ENCODE data around the gene RAD51D. TPM values are rescaled to one million over a fixed set of nuclear protein-coding genes. Genes with fewer than 3 reads are reported as not detected.
A peak's percentile ranks its signal among the peaks of the same experiment; 100 is the strongest.

The RAD51D gene
- total RNA-seq: 10 to 100 TPM in 2 of 4 donors, 1 to 10 TPM in 2; 8.9 to 12.8 (median 10.7) TPM

DNA sequence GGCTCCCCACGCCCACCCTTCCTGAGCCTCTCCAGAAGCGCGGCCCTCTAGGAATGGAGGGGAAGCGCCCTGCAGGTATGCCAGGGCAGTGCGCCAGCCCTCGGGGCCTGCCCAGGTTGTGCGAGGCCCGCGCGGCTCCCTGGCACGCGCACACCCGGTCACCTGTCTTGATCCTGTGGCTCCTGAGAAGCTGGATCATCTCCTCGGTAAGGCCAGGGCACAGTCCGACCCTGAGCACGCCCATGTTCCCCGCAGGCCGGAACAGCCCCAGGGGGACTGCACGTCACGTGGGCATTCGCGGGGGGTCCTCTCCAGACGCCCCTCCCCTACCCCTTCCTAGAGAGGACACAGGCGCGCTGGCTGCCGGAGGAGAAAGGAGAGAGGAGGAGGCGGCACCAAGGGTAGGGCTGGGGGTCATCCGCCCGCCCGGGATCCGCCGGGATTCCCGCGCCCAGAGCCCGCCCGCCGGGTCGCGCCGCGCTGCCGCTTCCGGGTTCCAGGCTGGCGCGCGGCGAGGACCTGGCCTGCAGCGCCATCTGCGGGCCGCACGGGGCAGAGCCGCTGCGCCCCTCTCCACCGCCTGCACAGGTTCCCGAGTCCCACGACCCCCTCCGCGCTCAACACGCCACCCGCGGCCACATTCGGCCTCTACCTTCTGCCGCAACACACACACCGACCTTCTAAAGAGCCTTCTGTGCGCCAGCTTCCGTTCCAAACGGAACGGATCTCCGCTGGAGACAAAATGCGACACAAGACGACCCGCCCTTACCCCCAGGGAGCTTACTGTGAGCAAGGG, at the start of gene RAD51D:
Gene RAD51D (minus strand): TSS at position 491 of the 796 bp plus-strand sequence. CDS start 247 bp downstream, at position 244.
- H3K4me1 ChIP-seq: peaks cover 16 to 39% (median 21%) of the 10 kb centered on the region in 4 donors
- TF ChIP-seq POLR2A (IDR thresholded peaks at IDR 0.05; ENCODE audit: low read depth): no peak
- peak in 1 of 2 donors; percentile 65 for TF ChIP-seq POLR2AphosphoS5 (IDR thresholded peaks at IDR 0.05)
- TF ChIP-seq, protein P1, sequence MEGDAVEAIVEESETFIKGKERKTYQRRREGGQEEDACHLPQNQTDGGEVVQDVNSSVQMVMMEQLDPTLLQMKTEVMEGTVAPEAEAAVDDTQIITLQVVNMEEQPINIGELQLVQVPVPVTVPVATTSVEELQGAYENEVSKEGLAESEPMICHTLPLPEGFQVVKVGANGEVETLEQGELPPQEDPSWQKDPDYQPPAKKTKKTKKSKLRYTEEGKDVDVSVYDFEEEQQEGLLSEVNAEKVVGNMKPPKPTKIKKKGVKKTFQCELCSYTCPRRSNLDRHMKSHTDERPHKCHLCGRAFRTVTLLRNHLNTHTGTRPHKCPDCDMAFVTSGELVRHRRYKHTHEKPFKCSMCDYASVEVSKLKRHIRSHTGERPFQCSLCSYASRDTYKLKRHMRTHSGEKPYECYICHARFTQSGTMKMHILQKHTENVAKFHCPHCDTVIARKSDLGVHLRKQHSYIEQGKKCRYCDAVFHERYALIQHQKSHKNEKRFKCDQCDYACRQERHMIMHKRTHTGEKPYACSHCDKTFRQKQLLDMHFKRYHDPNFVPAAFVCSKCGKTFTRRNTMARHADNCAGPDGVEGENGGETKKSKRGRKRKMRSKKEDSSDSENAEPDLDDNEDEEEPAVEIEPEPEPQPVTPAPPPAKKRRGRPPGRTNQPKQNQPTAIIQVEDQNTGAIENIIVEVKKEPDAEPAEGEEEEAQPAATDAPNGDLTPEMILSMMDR (IDR thresholded peaks at IDR 0.05): peak in 2 of 3 experiments; percentile 92 to 99
- H3K36me3 ChIP-seq: no peaks in the 10 kb centered on the region
- H3K9me3 ChIP-seq: no peaks in the 10 kb centered on the region
- peak within 1 kb of the TSS; percentile 74 to 83 (median 80) for H3K27ac ChIP-seq (replicated peaks in 1 of 4)
- intact Hi-C loops (cut with DNase I): loop anchor here (2.0 to 10.0 kb wide), 3 partner anchors 121 to 701 kb away; no protein-coding TSS in a partner anchor
- H3K4me3 ChIP-seq: peak within 1 kb of the TSS; percentile 74 to 89 (median 88)
- DNase-seq (ENCODE audit: extremely low spot score): no peak
- under 1% methylated on average over 21 of the region's 72 CpGs for WGBS
- no peaks in the 10 kb centered on the region for H3K27me3 ChIP-seq

DNA sequence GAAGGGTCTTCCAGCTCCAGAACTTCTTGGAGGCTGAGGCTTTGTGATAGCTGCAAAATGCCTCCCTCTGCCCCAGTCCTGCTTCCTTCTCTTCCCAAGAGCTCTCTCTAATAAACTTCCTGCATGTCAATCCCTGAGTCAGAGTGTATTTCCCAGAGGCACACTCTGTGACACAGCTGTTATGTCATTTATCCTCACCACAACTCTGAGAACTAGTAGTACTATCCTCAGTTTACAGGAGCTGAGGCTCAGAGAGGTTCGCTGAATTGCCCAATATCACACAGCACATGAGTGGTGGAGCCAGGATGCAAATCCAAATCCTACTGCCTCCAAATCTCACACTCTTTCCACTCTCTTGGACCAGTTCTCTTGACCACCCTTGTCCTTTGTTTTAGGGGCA, 48.0 kb upstream of the RAD51D start:
- peaks cover 0 to 19% (median 0%) of the 10 kb centered on the region in 4 donors for H3K27me3 ChIP-seq
- peaks cover 0 to 62% (median 0%) of the 10 kb centered on the region in 4 donors for H3K36me3 ChIP-seq
- TF ChIP-seq POLR2A (IDR thresholded peaks at IDR 0.05; ENCODE audit: low read depth) (no peak), POLR2AphosphoS5 (IDR thresholded peaks at IDR 0.05) (no peak), EP300 (IDR thresholded peaks at IDR 0.05) (no peak)
- TF ChIP-seq, protein P1 (IDR thresholded peaks at IDR 0.05): no peak
- no peaks in the 10 kb centered on the region for H3K9me3 ChIP-seq
- no peak overlapping the region for H3K4me3 ChIP-seq
- H3K27ac ChIP-seq (replicated peaks in 1 of 4): no peak overlapping the region
- no peaks in the 10 kb centered on the region for H3K4me1 ChIP-seq
- DNase-seq (ENCODE audit: extremely low spot score): no peak
- intact Hi-C loops (cut with DNase I): no loop called here
- WGBS: 88% methylated on average over 1 of the region's 1 CpG

DNA sequence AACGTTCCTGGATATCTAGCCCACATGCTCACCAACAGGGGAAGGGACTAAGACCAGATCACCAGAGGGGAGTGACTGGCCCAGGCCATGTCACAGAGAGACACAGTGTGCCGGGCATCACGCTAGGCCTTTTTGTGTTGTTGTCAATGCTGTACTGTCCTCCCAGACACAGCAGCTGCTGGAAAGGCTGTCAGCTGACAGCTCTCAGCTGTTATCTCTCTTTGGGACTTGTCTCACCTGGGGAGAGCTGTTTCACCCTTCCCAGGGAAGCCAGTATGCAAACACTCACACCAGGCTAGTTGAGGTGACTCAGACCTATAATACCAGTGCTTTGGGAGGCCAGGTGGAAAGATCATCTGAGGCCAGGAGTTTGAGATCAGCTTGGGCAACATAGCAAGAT, 47.4 kb upstream of the RAD51D start:
- DNase-seq (ENCODE audit: extremely low spot score): no peak
- Histone ChIP-seq H3K4me3 (no peak overlapping the region), H3K36me3 (peaks cover 0 to 56% (median 0%) of the 10 kb centered on the region in 4 donors), H3K9me3 (no peaks in the 10 kb centered on the region), H3K27ac (replicated peaks in 1 of 4) (no peak overlapping the region), H3K4me1 (no peaks in the 10 kb centered on the region), H3K27me3 (peaks cover 0 to 19% (median 0%) of the 10 kb centered on the region in 4 donors)
- 35% methylated on average over 3 of the region's 3 CpGs for WGBS
- intact Hi-C loops (cut with DNase I): no loop called here
- TF ChIP-seq, protein P1 (IDR thresholded peaks at IDR 0.05): no peak

DNA sequence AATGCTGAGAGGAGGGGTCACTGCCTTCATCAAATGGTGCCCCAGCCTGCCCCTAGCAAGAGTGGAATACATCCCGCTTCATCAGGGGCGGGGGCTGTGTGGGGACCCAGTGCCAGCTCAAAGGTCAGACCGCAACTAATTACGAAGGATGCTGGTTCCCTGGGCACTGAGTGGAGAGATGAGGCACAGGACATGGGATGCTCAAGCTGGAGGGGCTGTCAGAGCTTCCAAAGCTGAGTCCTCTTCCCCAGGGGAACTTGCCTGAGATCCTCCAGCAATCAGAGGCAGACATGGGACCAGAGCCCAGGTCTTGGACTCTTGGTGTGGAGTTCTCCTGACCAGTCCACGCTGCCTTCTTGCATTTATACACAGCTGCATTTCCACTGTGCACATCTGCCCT, 46.9 kb upstream of the RAD51D start:
- no peaks in the 10 kb centered on the region for H3K9me3 ChIP-seq
- H3K27me3 ChIP-seq: peaks cover 0 to 21% (median 0%) of the 10 kb centered on the region in 4 donors
- TF ChIP-seq EP300 (IDR thresholded peaks at IDR 0.05) (no peak), POLR2AphosphoS5 (IDR thresholded peaks at IDR 0.05) (no peak), POLR2A (IDR thresholded peaks at IDR 0.05; ENCODE audit: low read depth) (no peak)
- TF ChIP-seq, protein P1 (IDR thresholded peaks at IDR 0.05): no peak
- no peak overlapping the region for H3K27ac ChIP-seq (replicated peaks in 1 of 4)
- no peak overlapping the region for H3K4me3 ChIP-seq
- peaks cover 0 to 55% (median 0%) of the 10 kb centered on the region in 4 donors for H3K36me3 ChIP-seq
- DNase-seq (ENCODE audit: extremely low spot score): no peak
- intact Hi-C loops (cut with DNase I): no loop called here
- no peaks in the 10 kb centered on the region for H3K4me1 ChIP-seq
- WGBS: 66% methylated on average over 5 of the region's 5 CpGs
